Brain pericyte (primary cell): ENCODE results near the gene SPA17.

Source experiments
- DNase-seq: peaks from one replicate; pipeline ENCODE4 v3.0.0-alpha.2; 2012; ENCODE audit warnings: low read depth, low spot score

SPA17 gene

DNA sequence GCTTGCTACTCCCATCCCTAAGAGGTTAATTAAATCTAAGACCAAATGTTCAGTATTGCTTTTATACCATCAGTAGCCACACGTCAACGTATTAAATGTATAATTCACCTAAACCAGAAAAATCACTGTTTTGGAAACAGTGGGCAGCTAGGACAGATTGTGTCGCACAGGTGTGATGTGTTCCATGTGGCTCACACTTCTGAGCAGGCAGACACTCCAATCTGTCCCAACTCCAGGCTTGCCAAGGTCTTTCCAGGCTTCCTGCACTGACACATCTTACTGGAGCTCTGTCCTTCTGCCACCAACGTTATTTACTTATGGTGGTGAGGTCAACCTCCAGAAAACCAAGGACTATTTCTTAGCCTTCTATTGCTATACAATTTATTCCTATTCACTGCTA lies 11.6 kb upstream of the SPA17 start:
- no peak for DNase-seq

GRCh38 chr11:124663861-124664260 lies 9.8 kb upstream of the SPA17 start:
- DNase-seq, result no peak

DNA sequence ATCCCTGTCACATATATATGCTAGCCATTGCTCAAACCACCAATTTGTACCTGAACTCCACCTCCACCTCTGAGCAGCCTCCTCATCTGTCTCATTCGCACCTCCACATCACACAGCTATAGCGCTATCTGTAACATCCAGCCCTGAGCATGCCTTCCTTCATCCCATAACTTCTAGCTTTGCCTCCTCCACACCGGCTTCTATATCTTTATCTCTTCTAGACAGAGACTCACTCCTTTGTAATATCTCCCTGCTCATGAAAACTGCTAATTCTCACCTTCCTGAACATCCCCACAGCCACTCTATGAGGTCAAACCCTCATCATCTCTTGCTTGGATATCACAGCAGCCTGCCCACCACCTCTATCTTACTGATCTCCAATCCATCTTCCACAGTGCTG lies 6.1 kb upstream of the SPA17 start:
- no peak for DNase-seq

GRCh38 chr11:124669193-124669592 lies 4.5 kb upstream of the SPA17 start:
- no peak for DNase-seq

GRCh38 chr11:124670732-124671131 lies 3.0 kb upstream of the SPA17 start:
- no peak for DNase-seq

GRCh38 chr11:124672536-124673215 lies 1.0 kb upstream of the SPA17 start:
- no peak for DNase-seq

DNA sequence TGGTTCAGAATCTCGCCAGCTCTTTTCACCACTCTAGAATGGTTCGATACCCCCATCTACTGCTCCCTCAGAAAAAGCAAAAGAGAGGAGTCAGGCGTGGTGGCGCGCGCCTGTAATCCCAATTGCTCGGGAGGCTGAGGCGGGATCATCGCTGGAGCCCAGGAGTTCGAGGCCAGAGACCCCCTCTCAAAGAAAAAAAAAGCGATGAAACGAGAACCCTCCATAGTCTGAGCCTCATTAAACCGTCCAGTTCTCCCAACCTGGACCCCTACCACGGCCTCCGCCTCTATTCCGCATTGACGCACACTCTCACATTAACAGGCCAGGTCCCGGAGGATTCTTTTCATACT lies 439 bp downstream of the SPA17 start:
- no peak for DNase-seq

- no peak for DNase-seq
These were observed 867 bp downstream of the SPA17 start for GRCh38 chr11:124674571-124674970.

GRCh38 chr11:124676386-124676785 lies 2.7 kb downstream of the SPA17 start:
- no peak for DNase-seq

DNA sequence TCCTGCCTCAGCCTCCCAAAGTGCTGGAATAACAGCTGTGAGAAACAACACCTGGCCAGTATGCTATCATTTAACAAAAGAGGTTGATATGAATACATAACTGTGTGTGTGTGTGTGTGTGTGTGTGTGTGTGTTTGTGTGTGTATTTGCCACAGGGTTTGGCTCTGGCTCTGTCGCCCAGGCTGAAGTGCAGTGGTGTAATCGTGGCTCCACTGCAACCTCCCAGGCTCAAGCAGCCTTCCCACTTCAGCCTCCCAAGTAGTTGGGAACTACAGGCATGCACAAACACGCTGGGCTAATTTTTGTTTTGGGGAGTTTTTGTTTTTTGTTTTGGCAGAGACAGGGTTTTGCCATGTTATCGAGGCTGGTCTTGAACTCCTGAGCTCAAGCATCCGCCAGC lies 4.7 kb downstream of the SPA17 start:
- no peak for DNase-seq

DNA sequence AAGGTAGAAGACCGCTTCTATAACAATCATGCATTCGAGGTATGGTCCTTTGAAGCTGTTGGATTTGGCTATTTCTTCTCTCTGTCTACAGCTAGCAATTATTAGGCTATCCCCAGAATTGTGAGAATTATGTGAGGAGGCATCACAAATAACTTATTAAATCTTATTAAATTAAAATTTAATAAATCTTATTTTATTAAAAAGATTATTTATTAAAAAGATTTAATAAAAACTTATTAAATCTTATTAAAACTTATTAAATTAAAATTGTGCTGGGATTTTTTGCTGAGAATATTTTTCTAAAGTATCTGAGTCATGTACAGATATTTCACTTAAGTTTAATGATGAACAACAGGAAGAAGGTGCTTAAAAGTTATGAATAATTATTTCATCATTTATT lies 7.7 kb downstream of the SPA17 start:
- DNase-seq, result no peak

DNA sequence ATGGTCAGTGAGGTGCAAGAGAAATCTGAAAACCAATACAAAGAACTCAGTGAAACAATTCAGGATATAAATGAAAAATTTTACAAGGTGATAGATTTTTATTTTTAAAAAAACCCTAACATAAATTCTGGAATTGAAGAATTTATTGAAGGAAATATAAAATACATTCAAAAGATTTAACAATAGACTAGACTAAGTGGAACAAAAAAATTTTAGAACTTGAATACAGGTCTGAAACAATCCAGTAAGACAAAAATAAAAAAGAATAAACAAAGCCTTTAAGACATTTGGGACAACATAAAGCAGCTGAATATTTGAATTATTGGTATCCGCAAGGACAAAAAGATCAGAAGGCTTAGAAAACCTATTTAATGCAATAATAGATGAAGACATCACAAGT lies 8.7 kb downstream of the SPA17 start:
- no peak for DNase-seq

GRCh38 chr11:124693142-124693541 lies 19.4 kb downstream of the SPA17 start:
- no peak for DNase-seq

DNA sequence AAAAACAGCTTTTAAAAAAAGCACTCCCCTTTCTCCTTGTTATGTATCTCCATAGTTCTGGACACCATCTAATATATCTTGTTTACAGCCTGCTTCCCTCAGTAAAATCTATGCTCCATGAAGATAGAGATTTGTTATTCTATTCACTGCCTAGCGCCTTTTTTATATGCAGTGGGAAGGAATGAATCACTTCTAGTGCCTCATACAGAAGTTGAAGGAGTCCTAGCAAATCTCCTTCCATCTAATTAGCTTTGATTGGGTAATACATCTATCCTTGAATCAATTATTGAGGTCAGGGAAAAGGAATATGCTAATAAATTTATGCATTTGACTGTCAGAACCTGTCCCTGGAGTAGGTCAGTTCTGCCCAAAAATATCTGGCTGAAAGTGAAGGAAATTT lies 25.8 kb downstream of the SPA17 start:
- DNase-seq, result no peak

GRCh38 chr11:124700028-124700427 lies 26.3 kb downstream of the SPA17 start:
- no peak for DNase-seq

- DNase-seq, result no peak
These were observed 34.1 kb downstream of the SPA17 start for GRCh38 chr11:124707829-124708228.

DNA sequence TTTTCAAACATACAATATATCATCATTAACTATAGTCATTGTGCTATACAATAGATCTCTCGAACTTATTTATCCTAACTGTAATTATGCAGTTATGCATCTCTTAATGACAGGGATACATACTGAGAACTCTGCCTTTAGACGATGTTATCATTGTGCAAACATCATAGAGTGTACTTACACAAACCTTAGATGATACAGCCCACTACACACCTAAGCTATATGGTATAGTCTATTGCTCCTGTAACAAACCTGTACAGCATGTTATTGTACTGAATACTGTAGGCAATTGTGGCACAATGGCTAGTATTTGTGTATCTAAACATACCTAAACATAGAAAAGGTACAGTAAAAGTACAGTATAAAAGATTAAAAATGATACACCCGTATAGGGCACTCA lies 38.7 kb downstream of the SPA17 start:
- DNase-seq, result no peak

GRCh38 chr11:124716591-124716990 lies 42.9 kb downstream of the SPA17 start:
- DNase-seq, result no peak

DNA sequence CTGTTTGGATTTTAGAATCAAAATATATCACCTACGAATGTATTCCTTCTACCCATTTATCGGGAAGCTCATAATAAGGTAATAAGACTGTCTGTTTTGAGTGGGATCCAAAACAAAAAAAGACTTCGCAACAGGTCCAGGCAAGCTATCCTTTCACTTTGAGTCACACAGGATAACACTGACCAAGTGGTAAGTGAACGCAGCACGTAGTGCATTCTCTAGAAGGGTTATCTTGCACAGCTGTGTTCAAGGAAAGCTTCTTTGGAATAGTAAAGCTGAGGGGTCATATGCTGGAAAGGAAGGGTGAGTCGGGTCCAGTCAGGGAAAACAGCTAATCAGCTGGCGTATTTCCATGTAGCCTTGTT lies 43.7 kb downstream of the SPA17 start:
- DNase-seq, result no peak

DNA sequence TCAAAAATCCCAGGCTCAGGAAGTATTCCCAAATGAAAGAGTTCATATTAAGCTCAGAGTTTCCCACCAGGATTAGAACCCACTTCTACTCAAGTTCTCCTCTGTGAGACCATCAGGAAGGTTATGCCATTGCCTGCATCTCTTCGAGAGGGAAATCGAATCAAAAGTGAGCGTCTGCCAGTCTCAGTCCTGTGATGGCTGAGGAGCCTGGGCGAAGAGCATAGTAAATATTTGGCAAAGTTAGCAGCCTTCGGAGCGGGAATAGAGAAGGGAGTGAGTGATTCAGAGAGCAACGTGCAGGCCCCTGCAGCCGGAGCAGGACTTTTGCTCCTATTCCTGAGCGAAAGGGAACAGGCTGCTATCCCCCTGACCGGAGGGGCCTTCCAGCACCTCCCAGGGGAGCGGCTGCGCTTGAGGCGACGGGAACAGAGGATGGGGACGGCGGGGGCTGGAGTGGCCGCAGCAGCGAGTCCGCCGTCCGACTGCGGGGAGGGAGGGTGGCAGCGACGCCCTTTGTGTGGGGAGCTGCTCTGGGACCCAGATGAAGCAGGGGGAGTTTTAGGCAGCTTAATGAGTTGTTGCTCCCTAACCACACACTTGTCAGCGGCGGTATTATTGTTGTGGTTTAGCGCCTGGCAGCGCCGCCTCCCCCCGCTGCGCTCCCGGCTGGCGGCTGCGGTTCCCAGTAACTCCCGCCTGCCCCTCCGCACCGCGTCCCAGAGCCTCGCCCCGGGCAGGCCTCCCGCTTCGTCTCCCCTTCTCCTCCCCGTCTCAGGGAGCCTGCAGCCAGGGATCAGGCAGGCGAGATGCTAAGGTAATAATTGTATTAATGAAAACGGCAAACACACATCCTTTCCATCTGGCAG lies 44.3 kb downstream of the SPA17 start:
- DNase-seq, result no peak

DNA sequence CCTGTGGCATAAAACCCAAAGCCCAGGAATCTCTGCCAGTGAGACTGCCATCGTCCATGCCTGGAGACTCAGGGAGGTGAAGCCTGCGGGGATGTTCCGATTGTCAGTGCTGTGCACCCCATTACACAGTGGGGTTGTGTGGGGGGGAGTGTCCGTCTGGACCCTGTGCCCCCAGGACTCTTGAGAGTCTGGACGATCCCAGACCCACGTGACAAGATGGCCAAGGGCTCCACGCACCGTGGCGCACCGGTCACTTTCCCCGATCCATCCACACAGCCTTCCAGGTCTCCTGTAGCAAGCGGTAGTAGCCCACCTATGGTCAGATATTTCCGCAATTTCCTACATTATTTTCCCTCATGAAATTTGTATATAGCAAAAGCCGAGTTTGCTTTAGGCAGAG lies 45.1 kb downstream of the SPA17 start:
- DNase-seq, result no peak

- DNase-seq, result no peak
These were observed 45.8 kb downstream of the SPA17 start for GRCh38 chr11:124719534-124719933.

DNA sequence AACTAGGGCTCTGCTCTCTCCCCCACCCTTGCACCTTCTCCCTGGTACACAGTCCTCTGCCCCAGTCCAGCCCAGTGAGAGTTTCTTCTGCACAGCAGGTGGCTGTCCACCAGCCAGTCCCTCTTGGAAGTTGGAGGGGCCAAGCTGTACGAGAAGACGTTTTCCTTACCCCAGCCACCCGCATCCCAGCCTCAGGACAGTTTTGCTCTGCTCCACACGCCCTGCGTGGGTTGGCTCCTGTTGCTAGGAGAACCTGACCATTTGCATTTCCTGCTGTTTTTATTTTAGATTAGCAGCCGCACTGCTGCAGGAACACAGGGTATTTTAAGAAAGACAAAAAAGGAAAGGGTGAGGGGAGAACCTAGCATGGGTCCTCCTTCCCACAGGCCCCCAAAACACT lies 48.5 kb downstream of the SPA17 start:
- no peak for DNase-seq
